IPS-18a (cell line): ENCODE data around the gene QRICH2.
"Not testable (repeated sequence)": the region's sequence is repeated elsewhere in the genome, so short reads cannot be mapped to it uniquely, and the experiment has no call there.

Experiments
- H3K27ac ChIP-seq: one replicate; pipeline ENCODE4 v1.5.1; 2013; ENCODE audit warnings: low read length
- H3K27me3 ChIP-seq: one replicate; pipeline ENCODE4 v1.6.1; 2013; ENCODE audit warnings: mild to moderate bottlenecking, low read length; ENCODE audit not compliant: control insufficient read depth, insufficient read depth
- H3K36me3 ChIP-seq: one replicate; pipeline ENCODE4 v1.6.1; 2013; ENCODE audit warnings: low read depth, low read length; ENCODE audit not compliant: control insufficient read depth
- H3K4me1 ChIP-seq: one replicate; pipeline ENCODE4 v1.6.1; 2013; ENCODE audit warnings: low read depth, low read length; ENCODE audit not compliant: control insufficient read depth
- H3K4me3 ChIP-seq: one replicate; pipeline ENCODE4 v1.5.1; 2013; ENCODE audit warnings: low read length
- H3K9ac ChIP-seq: one replicate; pipeline ENCODE4 v1.6.1; 2013; ENCODE audit warnings: mild to moderate bottlenecking, low read length, moderate library complexity
- H3K9me3 ChIP-seq: one replicate; pipeline ENCODE4 v1.6.1; 2013; ENCODE audit warnings: low read depth, low read length; ENCODE audit not compliant: control insufficient read depth

Gene QRICH2

DNA sequence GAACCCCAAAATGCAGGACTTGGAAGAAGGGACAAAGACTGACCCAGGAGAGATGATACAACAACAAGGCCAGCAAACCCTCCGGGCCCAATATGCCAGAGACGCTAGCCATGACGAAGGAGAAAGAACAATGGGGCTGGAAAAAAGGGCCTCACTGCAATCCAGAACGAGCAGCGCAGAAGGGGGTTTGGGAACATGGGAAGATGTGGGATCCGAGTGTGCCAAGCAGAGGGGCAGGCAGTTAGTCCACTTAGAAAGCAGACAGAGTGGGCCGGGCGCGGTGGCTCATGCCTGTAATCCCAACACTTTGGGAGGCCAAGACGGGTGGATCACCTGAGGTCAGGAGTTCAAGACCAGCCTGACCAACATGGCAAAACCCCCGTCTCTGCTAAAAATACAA is 38.9 kb upstream of the QRICH2 start:
- not testable (repeated sequence) for H3K4me1 ChIP-seq, H3K4me3 ChIP-seq, H3K9me3 ChIP-seq, H3K27ac ChIP-seq, H3K9ac ChIP-seq, H3K27me3 ChIP-seq
- H3K36me3 ChIP-seq, result peaks cover 12% of the 10 kb centered on the region

GRCh38 chr17:76345377-76345974 is 37.4 kb upstream of the QRICH2 start:
- Histone ChIP-seq H3K27ac (no peak overlapping the region), H3K4me1 (no peaks in the 10 kb centered on the region)

GRCh38 chr17:76343106-76343505 is 35.0 kb upstream of the QRICH2 start:
- Histone ChIP-seq H3K27me3 (no peaks in the 10 kb centered on the region), H3K27ac (no peak overlapping the region), H3K9me3 (no peaks in the 10 kb centered on the region), H3K36me3 (peaks cover 12% of the 10 kb centered on the region), H3K4me1 (no peaks in the 10 kb centered on the region), H3K4me3 (no peak overlapping the region), H3K9ac (no peak overlapping the region)

More at GRCh38 chr17:76345377-76345974, 37.4 kb upstream of the QRICH2 start:
- no peaks in the 10 kb centered on the region for H3K9me3 ChIP-seq
- no peaks in the 10 kb centered on the region for H3K27me3 ChIP-seq
- H3K9ac ChIP-seq, result no peak overlapping the region
- H3K4me3 ChIP-seq, result no peak overlapping the region
- peaks cover 12% of the 10 kb centered on the region for H3K36me3 ChIP-seq

DNA sequence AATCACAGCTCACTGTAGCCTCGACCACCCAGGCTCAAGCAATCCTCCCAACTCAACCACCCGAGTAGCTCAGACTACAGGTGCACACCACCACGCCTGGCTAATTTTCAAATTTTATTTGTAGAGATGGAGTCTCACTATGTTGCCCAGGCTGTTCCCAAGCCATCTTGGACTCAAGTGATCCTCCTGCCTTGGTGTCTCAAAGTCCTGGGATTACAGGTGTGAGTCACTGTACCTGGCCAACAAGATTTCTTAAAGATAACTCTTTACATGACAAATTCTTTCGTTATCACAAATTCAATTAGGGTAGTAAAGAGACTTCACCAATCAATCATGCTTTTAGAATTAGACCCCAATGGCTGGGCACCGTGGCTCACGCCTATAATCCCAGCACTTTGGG is 33.2 kb upstream of the QRICH2 start:
- peaks cover 8% of the 10 kb centered on the region for H3K36me3 ChIP-seq

DNA sequence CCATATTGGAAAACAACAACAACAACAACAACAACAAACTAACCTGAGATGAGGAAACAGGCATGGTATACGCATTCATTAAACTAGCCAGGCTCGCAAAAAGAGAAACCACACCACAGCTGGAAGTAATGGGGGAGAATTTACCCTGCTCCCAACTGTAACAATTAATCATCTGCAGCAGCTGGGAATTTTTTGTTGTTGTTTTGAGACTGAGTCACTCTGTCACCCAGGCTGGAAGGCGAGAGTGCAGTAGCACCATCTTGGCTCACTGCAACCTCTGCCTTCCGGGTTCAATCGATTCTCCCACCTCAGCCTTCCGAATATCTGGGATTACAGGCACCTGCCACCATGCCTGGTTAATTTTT is 29.3 kb upstream of the QRICH2 start:
- Histone ChIP-seq H3K4me1 (no peaks in the 10 kb centered on the region), H3K9me3 (no peaks in the 10 kb centered on the region), H3K4me3 (no peak overlapping the region), H3K36me3 (no peaks in the 10 kb centered on the region), H3K27me3 (no peaks in the 10 kb centered on the region), H3K27ac (no peak overlapping the region), H3K9ac (no peak overlapping the region)

More for the DNA sequence above, 33.2 kb upstream of the QRICH2 start:
- Histone ChIP-seq H3K4me3 (no peak overlapping the region), H3K9ac (no peak overlapping the region), H3K27ac (no peak overlapping the region), H3K4me1 (no peaks in the 10 kb centered on the region), H3K9me3 (no peaks in the 10 kb centered on the region), H3K27me3 (no peaks in the 10 kb centered on the region)

- Histone ChIP-seq H3K4me3 (no peak overlapping the region), H3K27ac (no peak overlapping the region), H3K9ac (no peak overlapping the region), H3K36me3 (no peaks in the 10 kb centered on the region), H3K27me3 (no peaks in the 10 kb centered on the region), H3K9me3 (no peaks in the 10 kb centered on the region), H3K4me1 (no peaks in the 10 kb centered on the region)
Measured at GRCh38 chr17:76336756-76337412, 28.8 kb upstream of the QRICH2 start.

GRCh38 chr17:76335716-76336381 is 27.8 kb upstream of the QRICH2 start:
- no peaks in the 10 kb centered on the region for H3K27me3 ChIP-seq
- no peak overlapping the region for H3K9ac ChIP-seq
- no peak overlapping the region for H3K4me3 ChIP-seq
- H3K9me3 ChIP-seq, result no peaks in the 10 kb centered on the region
- H3K4me1 ChIP-seq, result no peaks in the 10 kb centered on the region
- H3K36me3 ChIP-seq, result peaks cover 7% of the 10 kb centered on the region
- H3K27ac ChIP-seq, result no peak overlapping the region

GRCh38 chr17:76333673-76334505 is 25.8 kb upstream of the QRICH2 start:
- Histone ChIP-seq H3K9ac (no peak overlapping the region), H3K4me1 (no peaks in the 10 kb centered on the region), H3K36me3 (peaks cover 22% of the 10 kb centered on the region), H3K9me3 (no peaks in the 10 kb centered on the region), H3K27ac (no peak overlapping the region), H3K27me3 (no peaks in the 10 kb centered on the region), H3K4me3 (no peak overlapping the region)

DNA sequence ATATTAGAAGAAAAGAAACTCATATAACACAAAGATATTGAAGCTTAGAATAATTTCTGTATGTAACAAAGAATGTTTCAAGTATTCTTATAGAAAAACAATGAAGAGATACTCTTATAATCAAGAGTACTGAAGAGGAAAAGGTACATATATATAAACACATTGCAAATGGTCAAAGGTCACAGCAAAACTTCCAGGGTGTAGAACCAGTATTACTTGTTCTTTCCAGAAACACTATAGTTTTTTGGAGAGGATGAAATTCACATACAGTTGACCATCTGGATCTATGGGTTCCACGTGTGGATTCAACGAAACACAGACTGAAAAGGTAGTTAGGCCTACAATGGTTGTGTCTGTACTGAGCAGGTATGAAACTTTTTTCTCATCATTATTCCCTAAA is 23.0 kb upstream of the QRICH2 start:
- peaks cover 35% of the 10 kb centered on the region for H3K36me3 ChIP-seq

GRCh38 chr17:76329664-76330063 is 21.6 kb upstream of the QRICH2 start:
- no peaks in the 10 kb centered on the region for H3K9me3 ChIP-seq
- no peak overlapping the region for H3K27ac ChIP-seq
- no peaks in the 10 kb centered on the region for H3K4me1 ChIP-seq
- no peak overlapping the region for H3K9ac ChIP-seq
- H3K4me3 ChIP-seq, result no peak overlapping the region
- H3K36me3 ChIP-seq, result peaks cover 38% of the 10 kb centered on the region
- no peaks in the 10 kb centered on the region for H3K27me3 ChIP-seq

More for the DNA sequence above, 23.0 kb upstream of the QRICH2 start:
- Histone ChIP-seq H3K27me3 (no peaks in the 10 kb centered on the region), H3K9ac (no peak overlapping the region), H3K4me1 (no peaks in the 10 kb centered on the region), H3K4me3 (no peak overlapping the region), H3K9me3 (no peaks in the 10 kb centered on the region), H3K27ac (no peak overlapping the region)

- Histone ChIP-seq H3K36me3 (peaks cover 44% of the 10 kb centered on the region), H3K27me3 (no peaks in the 10 kb centered on the region), H3K9me3 (no peaks in the 10 kb centered on the region), H3K9ac (no peak overlapping the region), H3K27ac (no peak overlapping the region), H3K4me3 (no peak overlapping the region), H3K4me1 (no peaks in the 10 kb centered on the region)
Measured at GRCh38 chr17:76327696-76328095, 19.6 kb upstream of the QRICH2 start.
